SHP77 (cell line): ENCODE results near the gene LCOR.
A peak's percentile ranks its signal among the peaks of the same experiment; 100 is the strongest.
"Not testable (repeated sequence)": the region's sequence is repeated elsewhere in the genome, so short reads cannot be mapped to it uniquely, and the experiment has no call there.

Experiments used
- DNase-seq, 2 experiments: peaks; one replicate each; lab custom pipeline; 2025; lab: John Stamatoyannopoulos, UW

Gene LCOR

GRCh38 chr10:96840841-96841518 lies 8.9 kb downstream of the LCOR start:
- no peak for DNase-seq

DNA sequence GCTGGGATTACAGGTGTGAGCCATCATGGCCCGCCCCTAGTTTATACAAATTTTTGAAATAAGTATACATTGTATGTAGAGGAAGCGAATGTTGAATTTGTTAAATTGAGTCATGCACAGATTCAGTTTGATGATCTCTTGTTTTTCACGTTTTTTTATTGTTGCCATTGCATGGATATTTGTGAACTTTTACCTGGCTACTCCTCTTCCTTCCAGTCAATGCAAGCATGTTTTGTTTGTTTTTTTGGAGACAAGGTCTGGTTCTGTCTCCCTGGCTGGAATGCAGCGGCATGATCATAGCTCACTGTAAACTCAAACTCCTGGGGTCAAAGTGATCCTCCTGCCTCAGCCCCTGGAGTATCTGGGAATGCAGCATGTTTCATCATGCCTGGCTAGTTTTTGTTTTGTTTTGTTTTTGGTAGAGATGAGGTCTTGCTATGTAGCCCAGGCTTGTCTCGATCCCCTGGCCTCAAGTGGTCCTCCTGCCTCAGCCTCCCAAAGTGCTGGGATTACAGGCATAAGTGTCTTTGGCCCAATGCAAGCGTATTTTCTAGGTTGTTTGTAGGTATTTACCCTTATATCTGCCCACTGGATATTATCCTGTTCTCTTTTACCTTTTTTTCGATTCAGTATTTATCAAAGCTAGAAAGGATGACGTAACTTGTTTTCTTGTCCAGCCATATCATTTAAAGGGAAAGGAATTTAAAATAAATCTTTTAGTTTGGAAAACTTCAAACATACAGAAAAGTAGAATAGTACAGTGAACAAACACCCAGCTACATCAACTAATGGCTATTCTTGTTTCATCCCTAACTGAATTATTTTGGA lies 11.0 kb downstream of the LCOR start:
- no peak for DNase-seq

- DNase-seq: no peak
Observed at GRCh38 chr10:96843823-96844222, 11.7 kb downstream of the LCOR start.

- no peak for DNase-seq
Observed at GRCh38 chr10:96846395-96846794, 14.3 kb downstream of the LCOR start.

DNA sequence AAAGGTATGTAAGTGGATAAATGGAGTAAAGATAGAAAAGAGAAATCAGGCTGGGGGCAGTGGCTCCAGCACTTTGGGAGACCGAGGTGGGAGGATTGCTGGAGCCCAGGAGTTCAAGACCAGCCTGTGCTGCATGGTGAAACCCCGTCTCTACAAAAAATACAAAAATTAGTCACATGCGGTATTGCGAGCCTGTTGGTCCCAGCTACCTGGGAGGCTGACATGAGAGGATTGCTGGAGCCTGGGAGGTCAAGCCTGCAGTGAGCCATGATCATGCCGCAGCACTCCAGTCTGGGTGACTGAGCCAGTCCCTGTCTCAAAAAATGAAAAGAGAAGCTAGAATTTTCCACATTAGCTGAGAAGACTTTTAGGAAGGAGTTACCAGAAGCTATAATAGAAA lies 14.8 kb downstream of the LCOR start:
- no peak for DNase-seq

- DNase-seq: not testable (repeated sequence)
Observed at GRCh38 chr10:96847356-96847755, 15.3 kb downstream of the LCOR start.

DNA sequence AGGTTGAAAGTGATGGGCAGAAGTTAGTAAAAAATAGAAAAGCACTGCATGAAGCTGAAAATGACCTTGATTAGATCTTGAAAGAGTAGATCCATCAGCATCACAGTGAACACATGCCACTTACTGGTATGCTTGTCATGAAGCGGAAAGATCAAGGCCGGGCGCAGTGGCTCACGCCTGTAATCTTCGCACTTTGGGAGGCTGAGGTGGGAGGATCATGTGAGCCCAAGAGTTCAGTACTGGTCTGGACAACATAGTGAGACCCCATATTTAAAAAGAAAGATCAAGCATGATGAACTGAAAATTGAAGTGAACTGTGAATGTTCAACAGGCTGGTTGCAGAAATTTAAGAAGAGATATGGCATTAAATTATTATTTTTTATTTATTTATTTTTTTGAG lies 18.0 kb downstream of the LCOR start:
- DNase-seq: no peak

GRCh38 chr10:96850825-96851224 lies 18.7 kb downstream of the LCOR start:
- no peak for DNase-seq

- no peak for DNase-seq
Observed at GRCh38 chr10:96851281-96851680, 19.2 kb downstream of the LCOR start.

DNA sequence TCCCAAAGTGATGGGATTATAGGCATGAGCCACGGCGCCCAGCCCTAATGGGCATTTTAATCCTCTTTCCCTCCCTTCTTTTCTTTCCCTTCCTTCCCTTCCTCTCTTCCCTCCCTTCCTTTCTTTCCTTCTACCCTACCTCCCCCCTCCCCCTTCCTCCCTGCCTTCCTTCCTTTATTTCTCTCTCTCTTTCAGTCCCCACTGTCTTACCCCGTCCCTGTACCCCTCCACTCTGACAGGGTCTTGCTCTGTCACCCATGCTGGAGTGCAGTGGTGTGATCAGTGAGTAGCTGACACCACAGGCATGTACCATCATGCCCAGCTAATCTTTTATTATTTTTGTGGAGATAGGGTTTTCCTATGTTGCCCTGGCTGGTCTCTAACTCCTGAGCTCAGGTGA lies 24.2 kb downstream of the LCOR start:
- no peak for DNase-seq

DNA sequence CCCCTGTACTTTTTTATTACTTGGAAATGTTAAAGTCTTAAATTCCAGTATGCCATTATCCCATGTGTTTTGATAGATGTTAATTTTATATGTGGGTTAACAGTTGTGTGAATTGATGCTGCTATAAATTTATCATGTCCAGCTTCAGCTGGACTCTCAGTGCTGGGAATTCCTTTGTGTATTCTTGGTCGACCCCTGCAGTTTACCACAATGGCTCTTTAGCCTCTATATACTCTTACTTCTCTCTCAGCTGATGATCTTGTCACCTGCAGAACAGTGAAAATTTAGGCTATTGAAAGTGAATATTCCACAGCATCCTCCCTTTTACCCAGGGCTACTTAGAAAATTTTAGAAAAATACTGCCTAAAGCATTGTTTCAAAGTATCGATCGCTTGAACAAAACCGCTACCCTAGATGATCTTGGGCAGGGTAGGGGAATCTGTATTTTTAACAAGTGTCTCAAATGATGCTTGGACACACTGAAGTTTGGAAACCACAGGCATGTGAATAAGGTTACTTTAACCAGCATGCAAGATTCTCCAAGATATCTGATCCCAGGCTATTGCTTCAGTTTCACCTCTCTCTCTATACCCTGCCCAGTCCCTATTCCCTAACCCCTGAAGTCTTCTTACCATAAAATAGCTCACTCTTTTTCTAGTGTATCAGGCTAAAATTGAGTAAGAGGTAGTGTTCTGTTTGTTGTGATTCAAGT lies 25.4 kb downstream of the LCOR start:
- no peak for DNase-seq

DNA sequence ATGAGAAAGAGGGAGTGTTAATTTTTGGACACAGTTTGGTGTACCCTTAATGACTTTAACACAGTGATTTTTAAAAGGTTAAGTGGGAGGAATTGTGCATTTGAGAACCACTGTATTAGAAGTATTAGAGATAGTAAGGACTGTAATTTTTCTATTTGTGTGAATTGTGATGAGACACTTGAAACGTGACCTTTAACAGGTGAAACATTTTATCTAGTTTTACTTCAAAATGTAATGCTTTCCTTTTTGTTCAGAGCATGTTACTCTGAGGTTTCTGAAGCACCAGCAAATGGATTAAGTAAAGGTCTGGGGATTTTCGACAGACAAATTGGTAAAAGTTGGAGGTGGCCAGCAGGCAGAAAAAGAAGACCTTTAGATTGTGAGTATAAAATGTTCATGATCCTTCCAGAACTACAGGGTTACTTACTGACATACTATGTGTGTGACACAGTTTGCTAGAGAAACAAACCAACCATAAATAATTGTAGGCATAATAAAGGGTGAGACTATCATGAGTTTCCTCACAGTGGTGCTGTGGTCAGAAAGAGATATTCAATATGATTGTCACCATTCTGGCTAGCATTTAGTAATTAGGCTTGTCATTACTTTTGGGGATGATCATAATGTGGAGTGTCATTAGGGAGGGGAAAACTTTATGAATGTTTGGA lies 26.1 kb downstream of the LCOR start:
- no peak for DNase-seq

DNA sequence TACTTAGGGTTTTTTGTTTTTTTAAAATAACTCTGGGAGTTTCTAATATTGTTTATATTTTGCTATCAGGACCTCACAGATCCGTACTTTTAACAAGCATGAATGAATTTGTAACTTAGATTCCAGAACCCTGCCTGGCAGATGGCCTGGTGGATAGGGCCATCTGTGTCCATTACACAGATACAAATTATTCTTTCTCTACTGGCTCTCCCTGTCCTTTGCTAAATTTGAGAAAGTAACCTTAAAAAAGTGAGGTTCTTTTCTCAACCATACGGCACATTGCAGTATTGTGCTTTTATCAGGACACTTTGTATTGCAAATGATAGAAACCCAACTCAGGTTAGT lies 26.6 kb downstream of the LCOR start:
- DNase-seq: no peak

- no peak for DNase-seq
Observed at GRCh38 chr10:96860631-96861277, 28.7 kb downstream of the LCOR start.

DNA sequence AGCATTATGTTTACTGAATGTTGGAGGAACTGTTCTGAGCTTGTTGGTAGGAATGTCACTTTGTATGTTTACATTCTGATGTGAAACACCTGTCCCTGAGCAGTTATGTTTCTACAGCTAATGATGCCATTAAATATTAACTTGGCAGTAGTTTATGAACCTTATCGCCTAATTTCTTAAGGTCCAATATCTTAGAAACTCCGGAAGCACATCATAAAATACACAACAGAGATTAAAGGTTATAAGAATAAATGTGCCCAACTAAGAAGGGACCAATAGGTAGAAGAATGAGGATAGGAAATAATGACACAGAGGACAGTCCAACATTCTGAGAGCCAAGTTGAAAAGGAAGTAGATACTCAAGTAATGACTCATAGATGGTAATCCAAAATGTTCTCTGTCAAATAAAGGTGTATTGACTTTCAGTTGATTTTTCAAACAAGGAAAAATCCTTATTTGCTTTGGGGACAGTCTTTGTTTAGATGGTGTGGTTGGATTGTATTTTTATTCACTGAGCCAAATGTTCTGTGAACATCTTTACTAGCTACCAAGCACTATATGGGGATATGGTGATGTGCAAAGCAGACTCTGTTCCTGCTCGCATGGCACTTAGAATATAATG lies 31.9 kb downstream of the LCOR start:
- DNase-seq: peak; percentile 64 to 71

DNA sequence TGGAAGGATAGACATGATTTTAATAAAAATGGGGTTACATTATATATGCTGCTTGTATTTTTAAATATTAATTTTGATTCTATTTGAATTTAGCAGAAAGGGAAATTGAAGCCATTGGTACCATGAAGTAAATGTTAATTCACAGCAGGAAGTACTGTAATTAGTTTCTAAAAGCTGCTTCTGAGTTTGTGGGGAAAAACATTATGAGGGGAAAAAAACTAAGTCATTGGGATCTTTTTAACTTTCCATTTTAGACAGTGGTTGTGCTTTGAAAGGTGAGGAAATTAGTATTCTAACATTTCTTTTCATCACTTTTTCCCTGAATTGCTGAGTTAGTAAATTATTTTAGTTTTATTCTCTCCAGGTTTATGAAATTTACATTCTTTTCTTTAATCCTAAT lies 41.0 kb downstream of the LCOR start:
- DNase-seq: no peak

- DNase-seq: no peak
Observed at GRCh38 chr10:96873756-96874467, 41.8 kb downstream of the LCOR start.

DNA sequence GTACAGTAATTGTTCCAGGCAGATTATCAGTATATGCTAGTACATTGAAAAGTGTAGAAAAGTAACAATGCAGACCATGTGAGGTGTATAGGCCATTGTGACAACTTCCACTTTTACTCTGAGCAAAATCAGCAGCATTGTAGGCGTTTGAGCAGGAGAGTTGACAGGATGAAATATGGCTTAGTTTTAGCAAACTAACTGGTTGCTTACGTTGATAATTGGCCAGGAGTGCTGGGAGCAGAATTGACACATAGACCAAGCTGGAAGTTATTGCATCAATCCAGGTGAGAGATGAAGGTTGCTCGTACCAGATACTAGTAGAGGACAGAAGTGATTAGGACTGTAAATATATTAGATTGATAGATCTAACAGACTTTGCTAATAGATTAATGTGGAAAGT lies 46.0 kb downstream of the LCOR start:
- no peak for DNase-seq

DNA sequence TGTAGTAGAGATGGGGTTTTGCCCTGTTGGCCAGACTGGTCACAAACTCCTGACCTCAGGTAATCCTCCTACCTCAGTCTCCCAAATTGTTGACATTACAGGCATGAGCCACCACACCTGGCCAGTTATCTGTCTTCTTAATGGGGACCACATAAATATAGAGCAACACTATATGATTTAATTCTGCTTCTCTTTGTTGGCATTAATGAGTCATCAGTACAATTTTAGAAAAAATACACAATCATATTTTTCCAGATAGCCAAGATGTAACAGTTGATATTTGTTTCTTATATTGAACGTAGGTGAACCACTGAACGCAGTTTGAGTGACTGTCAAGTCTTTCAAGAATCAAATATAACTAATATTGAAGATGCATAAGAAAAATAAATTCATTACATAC lies 48.5 kb downstream of the LCOR start:
- DNase-seq: no peak

- DNase-seq: peak; percentile 79 to 81
Observed at GRCh38 chr10:96889415-96890171, 57.5 kb downstream of the LCOR start.
